Stimulated activated naive CD4-positive, alpha-beta T cell treated with Interleukin-2 at 50 U/mL for 16 hours (primary cell): ENCODE results near the gene ITIH3.
"Not testable (repeated sequence)": the region's sequence is repeated elsewhere in the genome, so short reads cannot be mapped to it uniquely, and the experiment has no call there.

Experiments used
- DNase-seq: peaks from one replicate; lab custom pipeline; 2025; lab: John Stamatoyannopoulos, UW

Gene ITIH3, protein sequence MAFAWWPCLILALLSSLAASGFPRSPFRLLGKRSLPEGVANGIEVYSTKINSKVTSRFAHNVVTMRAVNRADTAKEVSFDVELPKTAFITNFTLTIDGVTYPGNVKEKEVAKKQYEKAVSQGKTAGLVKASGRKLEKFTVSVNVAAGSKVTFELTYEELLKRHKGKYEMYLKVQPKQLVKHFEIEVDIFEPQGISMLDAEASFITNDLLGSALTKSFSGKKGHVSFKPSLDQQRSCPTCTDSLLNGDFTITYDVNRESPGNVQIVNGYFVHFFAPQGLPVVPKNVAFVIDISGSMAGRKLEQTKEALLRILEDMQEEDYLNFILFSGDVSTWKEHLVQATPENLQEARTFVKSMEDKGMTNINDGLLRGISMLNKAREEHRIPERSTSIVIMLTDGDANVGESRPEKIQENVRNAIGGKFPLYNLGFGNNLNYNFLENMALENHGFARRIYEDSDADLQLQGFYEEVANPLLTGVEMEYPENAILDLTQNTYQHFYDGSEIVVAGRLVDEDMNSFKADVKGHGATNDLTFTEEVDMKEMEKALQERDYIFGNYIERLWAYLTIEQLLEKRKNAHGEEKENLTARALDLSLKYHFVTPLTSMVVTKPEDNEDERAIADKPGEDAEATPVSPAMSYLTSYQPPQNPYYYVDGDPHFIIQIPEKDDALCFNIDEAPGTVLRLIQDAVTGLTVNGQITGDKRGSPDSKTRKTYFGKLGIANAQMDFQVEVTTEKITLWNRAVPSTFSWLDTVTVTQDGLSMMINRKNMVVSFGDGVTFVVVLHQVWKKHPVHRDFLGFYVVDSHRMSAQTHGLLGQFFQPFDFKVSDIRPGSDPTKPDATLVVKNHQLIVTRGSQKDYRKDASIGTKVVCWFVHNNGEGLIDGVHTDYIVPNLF

DNA sequence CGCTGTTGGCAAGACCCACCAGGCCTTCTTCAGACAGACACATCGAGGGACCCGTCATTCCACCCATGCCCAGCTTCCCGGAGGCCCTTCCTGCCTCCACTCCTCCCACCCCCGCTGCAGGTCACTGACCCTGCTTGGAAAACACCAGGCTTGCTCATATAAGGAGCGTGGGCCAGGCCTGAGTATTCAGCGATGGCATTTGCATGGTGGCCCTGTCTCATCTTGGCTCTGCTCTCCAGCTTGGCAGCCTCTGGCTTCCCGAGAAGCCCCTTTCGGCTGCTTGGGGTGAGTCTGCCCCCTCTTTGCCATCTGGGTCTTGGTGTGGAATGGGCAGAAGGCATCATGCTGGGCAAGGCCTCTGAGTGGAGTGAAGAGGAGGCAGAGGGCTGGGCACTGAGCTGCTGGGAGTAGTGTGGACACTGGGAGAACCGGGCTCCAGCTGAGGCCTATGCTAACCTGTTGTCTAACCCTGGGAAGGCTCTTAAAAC lies at the start of gene ITIH3:
Gene ITIH3 (plus strand): TSS at position 185 of the 488 bp plus-strand sequence. CDS start 8 bp downstream, at position 193.
- no peak for DNase-seq

DNA sequence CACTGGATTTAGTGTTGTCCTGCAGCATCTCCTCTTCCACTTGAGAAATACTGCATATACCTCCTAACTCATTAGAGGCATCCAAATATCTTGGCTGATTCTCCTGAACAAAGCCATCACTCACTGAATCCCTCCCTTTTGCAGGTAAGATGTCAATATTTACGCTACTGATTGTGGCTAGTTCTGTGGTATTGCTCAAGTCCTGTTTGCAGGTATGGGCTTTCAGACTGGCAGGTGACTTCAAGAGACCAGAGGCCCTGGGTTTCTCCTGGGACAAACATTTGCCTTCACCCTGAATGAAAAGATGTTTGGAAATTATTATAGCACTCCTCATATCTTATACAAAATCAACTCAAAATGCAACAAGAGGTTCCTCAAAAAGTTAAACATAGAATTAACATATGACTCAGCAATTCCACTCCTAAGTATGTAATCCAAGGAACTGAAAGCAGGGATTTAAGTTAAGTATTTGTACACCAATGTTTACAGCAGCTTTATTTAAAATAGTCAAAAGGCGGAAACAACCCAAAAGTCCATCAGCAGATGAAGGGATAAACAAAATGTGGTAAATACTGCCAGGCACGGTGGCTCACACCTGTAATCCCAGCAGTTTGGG lies 42.4 kb upstream of the ITIH3 start:
- DNase-seq = no peak

DNA sequence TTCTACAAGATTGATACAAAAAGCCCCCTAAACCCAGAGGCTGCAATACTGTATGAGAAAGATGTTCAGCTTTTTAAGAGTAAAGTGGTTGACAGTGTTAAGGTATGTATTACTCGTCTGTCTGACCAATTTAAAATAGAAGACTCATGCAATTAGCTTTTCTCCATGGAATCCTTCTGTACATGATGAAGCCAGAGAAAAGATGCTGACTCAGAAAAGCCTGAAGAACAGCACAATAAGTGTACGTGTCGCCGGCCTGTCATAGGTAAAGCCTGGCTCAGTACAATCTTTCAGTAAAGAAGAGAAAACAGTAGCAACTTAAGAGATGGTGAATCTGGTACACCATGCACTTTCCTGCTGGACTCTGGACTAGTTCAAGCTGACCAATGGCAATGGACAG lies 40.2 kb upstream of the ITIH3 start:
- DNase-seq = no peak

DNA sequence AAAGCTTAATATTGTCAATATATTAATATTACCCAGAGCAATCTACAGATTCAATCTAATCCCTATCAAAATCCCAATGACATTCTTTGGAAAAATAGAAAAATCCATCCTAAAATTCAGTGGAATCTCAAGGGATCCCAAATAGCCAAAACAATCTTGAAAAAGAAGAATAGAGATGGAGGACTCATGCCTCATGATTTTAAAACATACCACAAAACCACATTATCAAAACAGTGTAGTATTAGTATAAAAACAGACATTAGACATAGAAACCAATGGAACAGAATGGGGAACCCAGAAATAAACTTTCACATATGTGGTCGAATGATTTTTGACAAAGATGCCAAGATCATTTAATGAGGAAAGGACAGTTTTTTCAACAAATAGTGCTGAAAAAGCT lies 38.5 kb upstream of the ITIH3 start:
- no peak for DNase-seq

DNA sequence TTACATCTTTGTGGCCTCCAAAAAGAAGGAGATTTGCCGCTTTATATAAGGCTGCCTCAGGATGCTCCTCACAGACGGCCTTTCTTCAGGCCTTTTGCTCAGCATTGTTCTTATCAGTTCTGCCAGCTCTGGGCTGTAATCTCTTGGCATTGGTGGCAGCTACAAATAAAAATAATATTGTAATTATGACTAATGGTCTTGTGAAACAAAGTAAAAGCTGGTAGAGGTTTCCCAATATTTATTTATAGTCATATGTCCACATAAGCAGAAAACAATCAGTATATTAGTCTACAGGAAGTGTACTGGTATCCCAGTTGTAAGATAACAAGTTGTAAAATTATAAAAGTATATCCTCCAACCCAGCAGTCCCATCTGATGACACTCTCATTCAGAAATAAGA lies 31.1 kb upstream of the ITIH3 start:
- no peak for DNase-seq

DNA sequence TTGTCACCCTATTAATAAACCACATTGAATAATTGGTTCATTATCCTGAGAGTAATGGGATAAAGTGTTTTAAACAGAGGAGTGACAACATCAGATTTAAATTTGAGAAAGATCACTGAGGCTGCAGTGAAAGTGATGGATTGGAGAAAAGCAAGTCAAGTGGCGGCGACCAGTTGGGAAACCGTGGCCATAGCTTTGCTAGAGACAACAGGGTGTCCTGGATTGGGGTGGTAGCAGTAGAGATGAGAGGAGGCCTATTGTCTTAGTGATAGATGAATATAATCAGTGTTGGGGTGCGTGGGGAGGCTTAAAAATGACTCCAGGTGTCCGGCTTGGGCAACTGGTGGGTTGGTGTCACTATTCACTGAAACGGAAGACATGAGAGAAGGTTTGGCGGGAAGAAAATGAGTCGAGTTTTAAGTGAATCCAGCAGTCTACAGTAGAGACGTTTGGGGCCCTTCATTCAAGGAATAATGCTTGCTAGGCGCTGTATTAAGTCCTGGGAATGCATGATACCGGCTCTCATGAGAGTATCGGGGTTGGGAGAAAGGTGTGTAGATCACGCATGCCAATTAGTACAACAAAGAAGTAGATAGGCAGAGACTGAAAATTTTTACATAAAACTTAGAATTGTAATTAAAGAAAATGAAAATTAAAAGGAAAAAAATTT lies 24.7 kb upstream of the ITIH3 start:
- DNase-seq = no peak

DNA sequence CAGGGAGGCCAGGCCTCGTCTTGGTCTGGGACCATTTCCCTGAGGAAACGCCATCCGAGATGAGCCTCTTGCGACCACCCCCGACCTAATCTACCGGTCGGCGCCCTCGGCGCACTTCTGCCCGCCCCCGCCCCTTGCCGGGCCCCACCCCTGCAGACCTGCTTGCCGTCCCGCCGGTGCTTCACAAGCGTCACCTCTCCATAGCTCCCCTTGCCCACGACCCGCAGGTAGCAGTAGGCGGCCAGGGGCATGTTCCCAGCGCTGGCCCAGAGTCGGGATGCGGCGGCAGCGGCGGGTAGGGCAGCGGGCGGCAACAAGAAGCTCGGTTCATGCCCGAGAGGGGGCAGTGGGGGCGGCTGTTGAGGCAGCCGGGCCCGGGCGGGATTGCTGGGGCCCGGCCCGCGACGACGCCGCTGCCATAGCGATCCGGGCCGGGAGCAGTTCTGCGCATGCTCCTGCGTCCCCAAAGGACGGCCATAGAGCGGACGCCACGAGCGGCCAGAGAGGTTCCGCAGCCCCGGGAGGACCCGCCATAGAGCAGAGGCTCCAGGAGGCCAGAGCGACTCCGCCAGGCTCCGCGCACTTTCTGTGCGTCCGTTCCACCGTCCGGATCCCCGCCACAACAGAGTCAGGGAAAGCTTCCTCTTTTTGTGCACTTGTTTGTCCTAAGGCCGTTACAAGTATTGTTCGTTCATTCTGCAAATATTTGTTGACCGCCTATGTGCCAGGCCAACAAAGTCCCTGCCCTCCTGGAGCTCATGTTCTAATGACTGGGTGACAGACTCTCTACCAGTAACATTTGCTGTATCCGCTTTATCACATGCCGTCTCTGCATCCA lies 23.9 kb upstream of the ITIH3 start, which contains the start of gene NEK4:
Gene NEK4 (minus strand): TSS at position 445 of the 838 bp plus-strand sequence. CDS start 194 bp downstream, at position 251.
- DNase-seq = peak; percentile 84

DNA sequence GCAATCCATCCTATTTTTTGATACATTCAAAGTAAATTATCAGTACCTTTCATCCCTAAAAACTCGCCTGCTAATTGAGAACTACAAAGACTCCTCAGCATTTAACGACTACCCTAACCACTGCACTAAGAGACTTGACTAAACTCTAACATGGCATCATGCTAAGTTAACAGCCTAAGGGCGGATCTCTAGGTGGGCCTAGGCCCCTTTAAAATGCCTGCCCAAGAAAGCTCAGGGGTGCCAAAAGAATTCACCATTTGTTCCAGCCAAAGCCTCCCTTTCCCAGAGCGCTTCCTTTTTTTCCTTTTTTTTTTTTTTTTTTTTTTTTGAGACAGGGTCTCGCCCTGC lies 23.3 kb upstream of the ITIH3 start:
- no peak for DNase-seq

DNA sequence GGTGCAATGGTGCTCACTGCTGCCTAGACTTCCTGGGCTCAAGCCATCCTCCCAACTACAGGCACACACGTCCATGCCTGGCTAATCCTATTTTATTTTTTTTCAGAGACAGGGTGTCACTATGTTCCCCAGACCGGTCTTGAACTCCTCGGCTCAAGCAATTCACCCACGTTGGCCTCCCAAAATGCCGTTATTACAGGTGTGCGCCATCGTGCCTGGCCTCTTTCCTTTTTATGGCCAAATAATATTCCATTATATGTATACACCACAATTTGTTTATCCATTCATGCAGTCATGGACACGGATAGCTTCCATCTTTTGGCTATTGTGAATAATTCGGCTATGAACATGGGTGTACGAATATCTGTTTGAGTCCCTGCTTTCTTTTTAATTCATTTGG lies 22.9 kb upstream of the ITIH3 start:
- no peak for DNase-seq

DNA sequence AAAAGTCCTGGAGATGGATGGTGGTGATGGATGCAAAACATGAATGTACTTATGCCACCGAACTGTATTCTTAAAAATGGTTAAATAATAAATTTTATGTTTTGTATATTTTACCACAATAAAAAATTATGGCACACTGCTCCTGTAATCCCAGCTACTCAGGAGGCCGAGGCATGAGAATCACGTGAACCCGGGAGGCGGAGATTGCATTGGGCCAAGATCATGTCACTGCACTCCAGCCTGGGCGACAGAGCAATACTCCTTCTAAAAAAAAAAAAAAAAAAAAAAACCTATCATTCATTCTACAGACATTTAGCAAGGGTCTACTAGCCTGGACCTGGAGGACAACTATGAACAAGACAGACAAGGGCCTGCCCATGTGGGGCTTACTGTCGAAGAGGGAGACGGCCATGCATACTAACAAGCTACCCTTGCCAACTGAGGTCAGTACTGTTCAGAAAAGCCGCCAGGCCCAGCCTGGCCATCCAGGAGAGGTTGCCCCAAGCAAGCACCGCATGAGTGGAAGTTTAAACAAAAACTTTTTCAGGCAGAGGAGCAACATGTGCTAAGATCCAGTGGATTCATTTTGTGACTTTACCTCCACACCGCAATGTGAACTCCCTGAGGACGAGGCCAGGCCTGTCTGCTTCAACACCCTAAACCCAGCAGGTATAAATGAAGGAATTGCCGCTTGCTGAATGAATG lies 21.1 kb upstream of the ITIH3 start:
- no peak for DNase-seq

DNA sequence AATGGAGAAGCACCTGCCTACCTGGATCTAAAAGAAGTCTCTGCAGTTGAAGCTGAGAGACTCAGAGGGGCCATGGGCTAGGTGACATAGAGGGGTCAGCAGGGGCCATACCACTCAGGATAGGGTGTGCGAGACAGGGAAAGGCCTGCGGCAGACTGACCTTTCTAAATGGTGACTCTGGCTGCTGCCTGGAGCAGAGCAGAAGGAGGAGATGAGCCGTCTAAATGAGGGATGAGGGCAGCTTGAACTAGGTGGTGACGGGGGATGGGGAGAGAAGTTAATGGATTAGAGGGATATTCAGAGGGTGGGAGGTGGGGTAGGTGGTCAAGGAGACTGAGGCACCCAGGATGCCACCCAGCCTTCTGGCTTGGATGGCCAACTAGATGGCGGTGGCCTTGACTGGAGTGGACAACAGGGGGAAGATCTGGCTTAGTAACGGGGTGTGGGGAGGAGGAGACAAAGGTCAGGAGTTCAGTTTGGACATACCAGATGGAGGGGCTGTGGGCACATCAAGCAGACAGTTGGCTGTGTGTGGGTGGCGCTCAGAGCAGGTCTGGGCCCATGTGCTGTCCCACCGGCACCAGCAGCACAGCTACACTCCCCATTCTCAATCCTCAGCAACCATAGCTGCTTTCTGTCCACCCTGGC lies 20.4 kb upstream of the ITIH3 start:
- no peak for DNase-seq

DNA sequence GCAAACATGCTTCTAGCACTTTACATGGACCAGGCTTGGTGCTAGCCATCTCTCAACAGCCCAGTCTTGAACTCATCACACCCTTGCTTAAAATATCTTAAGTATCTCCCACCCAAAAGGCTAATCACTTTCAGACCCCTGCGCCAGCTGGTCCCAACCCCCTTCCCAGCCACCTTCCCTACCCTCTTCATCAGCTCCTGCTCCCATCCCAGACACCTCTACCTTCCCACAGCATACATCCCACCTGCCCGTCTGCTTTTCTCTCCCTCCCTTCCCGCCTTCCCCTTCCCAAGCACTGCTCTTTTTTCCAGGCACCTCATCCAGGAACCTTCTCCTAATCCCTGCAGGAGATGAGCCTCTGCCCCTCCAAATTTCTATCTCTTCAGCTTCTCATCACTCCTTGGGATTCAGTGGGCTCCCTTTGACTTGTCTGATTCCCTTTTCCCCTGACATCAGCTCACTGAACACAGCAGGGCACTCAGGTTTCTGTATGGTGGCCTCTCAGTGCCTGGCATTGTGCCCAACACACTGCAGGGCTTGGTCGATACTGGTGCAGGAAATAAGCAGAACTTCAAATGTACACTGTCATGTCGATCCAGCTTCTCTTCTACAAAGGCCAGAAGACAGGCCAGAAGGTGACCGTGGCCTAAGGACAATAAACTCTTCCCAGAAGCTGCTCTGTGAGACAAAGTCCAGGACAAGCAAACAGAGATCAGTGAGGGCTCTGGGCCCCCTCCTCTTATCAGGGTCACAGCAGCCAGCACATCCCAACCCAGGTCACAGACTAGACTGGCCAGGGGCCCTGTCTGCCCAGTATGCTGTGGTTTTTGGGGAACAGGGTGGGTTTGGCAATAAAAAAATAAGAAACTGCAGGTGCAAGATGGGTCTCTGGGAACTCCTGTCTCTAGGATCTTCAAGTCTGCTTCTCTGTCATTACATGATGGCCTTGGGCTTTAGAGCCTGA lies 19.4 kb upstream of the ITIH3 start:
- no peak for DNase-seq

DNA sequence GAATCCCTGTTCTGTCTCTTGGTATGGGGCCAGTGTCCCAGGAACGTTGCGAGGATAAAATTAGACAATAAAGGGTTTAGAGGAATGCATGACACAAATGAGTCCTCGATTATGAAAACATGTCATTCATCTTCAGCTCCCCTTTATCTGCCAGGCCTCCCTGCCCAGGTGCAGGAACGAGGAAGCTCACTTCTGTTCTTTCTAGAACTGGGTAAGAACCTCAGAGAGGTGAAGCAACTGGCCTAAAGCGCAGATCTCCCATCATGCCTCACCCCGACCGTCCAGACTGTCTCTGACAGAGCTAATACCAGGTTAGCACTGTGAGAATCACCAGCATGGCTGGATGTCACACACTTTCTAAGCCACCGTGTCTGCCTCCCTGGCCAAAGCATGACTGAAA lies 18.7 kb upstream of the ITIH3 start:
- no peak for DNase-seq

DNA sequence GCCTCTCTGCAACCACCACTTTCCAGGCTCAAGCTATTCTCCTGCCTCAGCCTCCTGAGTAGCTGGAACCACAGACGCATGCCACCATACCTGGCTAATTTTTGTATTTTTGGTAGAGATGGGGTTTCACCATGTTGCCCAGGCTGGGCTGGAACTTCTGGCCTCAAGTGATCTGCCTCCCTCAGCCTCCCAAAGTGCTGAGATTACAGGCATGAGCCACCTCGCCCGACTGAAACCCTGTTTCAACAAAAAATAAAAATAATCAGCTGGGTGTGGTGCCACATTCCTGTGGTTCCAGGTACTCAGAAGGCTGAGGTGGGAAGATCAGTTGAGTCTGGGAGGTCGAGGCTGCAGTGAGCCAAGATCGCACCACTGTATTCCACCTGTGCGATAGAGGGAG lies 18.1 kb upstream of the ITIH3 start:
- not testable (repeated sequence) for DNase-seq

DNA sequence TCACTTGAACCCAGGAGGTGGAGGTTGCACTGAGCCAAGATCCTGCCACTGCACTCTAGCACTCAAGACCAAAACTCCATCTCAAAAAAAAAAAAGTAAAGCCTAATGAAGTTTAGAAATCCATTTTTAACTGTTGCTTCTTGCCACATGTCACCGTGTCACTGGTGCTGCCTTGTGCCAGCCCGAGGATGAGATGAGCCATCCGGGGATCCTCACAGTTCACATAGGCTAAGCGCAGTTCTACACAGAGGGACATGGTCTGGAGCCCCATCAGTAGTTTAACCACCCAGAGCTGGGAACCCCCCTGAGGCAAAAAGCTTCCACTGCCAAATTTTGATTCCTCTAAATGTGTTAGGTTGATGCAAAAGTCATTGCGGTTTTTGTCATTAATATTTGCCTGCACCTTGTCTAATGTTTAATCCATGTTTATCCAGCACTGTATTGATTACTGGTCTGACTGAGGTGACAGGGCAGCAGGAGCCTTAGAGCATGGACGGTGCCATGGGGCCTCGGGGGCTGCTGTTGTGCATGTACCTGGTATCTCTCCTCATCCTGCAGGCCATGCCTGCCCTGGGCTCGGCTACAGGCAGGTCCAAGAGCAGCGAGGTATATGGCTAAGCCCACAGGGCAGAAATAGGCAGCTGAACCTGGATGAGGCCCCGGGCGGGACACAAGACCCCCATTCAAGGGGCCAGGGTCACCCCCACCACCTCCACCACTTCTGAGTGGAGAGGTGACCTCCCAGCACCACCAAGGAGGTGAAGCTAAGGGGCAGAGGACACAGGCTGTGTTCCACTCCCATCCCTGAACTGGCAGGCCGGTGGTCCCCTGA lies 17.3 kb upstream of the ITIH3 start, which contains the start of gene ITIH1:
Gene ITIH1 (plus strand): TSS at position 473 of the 832 bp plus-strand sequence. CDS start 17 bp downstream, at position 490.
- DNase-seq = no peak

DNA sequence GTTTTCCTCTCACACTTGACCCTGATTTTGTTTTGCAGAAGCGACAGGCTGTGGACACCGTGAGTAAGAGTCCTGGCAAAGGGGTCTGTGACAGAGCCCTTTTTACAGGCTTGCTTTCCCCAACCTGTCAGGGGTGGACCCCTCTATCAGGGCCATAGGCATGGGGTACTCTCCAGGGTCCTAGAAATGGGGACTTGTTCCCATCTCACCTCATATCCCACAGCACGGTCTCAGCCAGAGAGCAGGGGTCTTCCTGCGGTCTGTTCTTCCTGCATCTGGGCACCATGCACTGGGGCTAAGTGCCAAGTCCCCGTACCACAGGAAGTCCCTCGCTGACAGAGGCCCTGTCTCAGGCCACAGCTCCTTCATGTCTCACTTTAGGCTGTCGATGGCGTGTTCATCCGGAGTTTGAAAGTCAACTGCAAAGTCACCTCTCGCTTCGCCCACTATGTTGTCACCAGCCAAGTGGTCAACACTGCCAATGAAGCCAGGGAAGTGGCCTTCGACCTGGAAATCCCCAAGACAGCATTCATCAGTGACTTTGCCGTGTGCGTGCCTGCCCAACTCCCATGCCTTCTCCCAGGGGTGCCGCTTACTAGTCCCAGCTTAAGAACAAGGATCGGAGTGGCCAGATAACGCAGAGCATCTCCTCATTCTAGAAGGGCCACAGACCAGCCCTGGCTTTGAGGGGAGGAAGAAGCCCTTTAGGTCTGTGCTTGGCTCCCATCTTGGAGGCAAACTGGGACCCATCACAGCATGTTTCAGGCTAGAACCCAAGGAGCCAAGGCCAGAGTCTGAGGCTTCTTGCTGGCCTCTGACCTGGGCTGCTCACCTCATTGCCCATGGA lies 16.4 kb upstream of the ITIH3 start:
- no peak for DNase-seq
